Measurements from ENCODE around the gene NRCAM.

NRCAM gene

DNA sequence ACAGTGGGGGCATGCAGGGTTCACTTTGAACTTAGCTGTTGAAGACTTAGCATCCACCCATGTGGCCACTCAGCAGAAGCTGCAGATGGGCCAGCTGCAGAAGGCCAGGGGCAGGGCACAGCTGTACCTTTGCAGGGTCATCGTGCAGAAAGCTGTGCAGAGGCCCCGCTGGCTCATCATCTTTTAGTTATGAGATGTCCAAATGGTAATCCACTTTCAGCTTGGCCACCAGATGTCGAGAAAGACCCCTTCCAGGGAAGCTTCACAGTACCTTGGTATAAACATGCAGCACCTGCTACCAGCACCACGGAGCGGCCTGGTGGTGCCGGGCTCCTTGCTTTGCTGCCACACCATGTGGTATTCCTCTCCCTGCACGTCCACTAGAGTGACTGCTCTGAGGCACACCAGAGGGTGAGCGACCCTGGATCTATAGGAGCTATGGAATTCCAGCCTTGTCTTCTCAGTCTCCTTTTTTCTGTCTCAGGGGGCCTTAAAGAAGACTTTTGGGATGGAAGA is 251.9 kb downstream of the NRCAM start:
- no peak for DNase-seq (ENCODE audit: low read depth, low spot score)

DNA sequence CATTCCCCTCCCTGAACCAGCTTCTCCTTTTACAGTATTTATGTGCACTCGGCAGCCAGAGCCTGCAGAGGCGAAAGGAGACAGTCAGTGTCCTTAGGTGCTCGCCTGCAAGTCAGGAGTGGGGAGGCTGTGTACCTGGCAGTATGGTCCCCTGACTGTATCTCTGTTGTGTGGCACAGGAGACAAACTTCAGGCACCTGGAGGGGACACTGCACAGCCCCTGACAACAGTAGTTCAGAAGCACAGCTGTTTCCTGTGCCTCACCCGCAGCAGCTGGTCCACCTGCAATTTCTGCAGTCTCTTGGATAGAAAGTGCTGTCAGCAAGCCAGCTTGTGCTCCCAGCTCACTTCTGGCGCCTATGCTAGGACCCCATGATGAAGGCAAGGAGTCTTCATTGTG is 252.7 kb downstream of the NRCAM start:
- no peak for DNase-seq (ENCODE audit: low read depth, low spot score)

DNA sequence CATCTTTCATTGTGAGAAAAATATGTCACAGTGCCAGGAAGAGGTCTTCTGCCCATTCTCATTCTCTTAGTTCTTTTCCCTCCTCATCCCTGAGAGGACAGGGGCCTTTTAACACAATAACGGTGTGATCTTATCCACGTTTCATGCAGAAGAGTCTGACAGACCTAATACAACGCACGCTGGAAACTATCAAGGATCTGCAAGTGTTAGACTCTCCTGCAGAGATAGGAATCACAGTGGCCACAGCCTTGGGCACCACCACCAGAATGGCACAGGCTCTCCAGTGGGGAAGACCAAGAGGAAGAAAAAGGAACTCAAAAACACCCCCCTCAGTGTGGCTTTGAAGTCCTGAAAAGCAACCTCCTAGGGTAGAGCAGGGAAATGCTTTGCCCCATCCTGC is 253.5 kb downstream of the NRCAM start:
- DNase-seq (ENCODE audit: low read depth, low spot score) = no peak

DNA sequence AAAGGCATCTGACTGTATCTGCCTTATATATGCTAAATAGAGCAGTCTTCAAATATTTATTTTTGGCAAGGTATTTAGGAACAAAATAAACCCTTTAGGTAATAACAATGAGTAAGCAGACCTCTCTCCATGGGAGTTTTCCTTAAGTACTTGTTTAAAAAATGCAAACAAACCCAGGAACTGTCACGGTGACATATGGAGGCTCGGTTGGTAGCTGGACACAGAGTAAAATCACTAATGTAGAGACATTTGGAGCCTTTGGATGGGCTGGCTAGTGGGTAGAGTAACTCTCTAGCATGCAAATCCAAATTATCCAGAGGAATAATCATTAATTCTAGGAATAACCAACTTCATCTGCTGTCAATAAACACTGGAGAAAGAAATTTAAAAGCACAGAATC is 254.5 kb downstream of the NRCAM start:
- no peak for DNase-seq (ENCODE audit: low read depth, low spot score)

DNA sequence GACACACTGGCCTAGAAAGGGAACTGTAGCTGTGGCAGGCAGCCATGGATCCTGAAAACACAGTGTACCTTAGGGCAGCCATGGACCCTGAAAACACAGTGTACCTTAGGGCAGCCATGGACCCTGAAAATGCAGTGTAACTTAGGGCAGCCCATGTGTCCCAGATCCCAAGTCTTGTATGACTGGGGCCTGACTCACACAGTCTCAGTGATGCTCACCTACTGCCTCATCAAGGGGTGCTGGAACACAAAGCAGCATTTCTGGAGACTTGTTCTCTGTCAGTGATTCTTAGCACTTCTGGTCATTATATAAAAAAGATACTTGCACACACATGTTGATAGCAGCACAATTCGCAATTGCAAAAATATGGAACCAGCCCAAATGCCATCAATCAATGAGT is 255.9 kb downstream of the NRCAM start:
- no peak for DNase-seq (ENCODE audit: low read depth, low spot score)

DNA sequence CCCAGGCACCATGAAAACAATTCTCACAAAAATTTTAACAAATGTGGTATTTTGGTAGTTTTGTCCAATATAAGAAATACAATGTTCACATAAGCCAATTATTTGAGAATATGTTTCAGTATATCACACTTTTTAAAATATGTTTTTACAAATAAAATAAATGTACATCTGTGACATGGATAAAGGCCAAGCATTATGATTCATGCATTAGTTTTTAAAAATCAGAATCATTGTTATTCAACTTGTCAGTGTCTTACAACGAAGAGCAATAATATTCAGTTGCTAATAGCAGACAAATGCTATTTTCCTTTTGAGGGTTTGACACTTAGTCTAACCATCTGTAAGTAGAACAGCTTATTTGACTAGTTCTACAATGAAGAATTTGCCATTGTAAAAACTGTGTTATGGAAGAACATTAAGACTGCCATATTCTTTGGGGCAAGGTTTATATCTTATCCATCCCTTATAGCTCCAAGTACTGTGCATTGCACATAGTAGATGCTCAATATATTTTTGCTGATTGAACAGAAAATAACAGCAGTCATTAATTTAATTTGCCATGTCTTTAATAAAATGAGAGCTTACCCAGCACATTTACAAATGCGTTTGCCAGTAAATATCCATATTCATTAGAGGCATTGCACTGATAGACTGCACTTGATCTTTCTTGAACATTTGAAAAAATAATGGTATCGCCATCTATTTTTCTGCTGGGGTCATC is 258.7 kb downstream of the NRCAM start:
- no peak for DNase-seq (ENCODE audit: low read depth, low spot score)

DNA sequence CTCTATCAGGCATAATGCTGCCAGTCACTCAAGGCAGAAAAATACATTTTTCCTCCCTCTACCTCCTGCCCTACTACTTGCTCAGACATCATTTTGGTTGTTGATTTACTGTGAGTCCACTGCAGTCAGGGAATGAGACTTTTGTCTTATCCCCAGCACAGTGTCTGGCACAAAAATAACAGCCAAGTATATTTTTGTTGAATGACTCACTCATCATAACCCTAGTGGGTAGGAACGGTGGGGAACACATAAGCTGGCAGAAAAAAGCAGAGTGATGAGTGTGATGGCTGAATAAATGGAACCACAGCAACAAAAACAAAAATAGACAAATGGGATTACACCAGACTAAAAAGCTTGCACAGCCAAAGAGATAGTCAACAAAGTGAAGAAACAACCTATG is 260.2 kb downstream of the NRCAM start:
- no peak for DNase-seq (ENCODE audit: low read depth, low spot score)

DNA sequence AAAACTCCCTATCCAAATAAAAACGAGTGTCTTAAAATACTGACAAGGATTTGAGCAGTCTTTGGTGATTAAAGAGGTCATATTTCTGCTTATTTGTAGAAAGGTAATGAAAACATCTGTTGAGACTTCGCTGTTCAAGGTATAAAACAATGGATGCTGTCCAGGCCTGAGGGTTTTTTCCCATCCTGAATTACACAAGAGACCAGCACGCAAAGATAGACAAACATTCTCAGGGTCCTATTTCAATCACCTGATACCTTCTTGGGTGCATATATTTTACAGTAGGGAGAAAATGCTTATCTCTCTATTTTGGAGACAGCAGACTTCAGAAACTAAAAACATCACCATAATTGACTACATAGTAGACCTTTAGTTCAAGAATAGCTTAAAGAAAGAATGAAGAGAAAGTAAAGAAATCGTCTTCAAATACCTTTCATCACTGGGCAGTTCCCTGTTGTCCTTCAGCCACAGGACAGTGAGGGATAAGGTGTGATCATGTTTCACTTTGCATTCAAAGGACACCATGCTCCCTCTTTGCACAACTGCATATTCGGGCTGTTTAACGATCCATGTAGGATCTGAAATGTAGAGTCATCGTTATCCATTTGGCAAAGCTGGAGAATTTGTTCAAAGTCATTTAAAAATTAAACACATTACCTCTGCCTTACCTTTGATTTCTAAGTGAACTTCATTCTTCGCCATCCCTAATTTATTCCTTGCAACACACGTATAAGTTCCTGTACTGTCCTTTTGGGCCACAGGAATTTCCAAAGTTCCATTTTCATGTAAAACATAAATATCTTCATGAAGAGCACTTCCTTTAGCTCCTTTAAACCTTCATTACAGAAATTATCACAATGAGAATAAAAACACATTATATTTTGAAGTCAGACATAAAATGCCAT is 262.4 kb downstream of the NRCAM start:
- no peak for DNase-seq (ENCODE audit: low read depth, low spot score)

DNA sequence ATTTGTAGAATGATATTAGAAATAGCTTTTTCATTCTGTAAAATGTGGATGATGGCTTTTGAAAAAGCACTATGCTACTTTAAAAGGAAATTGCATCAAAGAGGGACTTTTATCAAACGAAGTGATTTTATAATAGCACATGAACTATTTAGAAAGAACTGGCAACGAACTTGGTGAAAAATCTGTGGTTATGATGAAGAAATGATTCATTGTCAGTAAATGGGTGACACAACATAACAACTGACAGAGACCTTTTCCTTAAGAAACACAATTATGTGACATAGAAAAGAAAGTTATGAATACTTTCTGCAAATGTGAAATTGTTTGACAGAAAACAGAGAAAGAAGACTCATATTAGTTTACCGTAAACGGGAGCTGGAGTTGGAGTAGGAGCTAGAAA is 265.3 kb downstream of the NRCAM start:
- no peak for DNase-seq (ENCODE audit: low read depth, low spot score)

DNA sequence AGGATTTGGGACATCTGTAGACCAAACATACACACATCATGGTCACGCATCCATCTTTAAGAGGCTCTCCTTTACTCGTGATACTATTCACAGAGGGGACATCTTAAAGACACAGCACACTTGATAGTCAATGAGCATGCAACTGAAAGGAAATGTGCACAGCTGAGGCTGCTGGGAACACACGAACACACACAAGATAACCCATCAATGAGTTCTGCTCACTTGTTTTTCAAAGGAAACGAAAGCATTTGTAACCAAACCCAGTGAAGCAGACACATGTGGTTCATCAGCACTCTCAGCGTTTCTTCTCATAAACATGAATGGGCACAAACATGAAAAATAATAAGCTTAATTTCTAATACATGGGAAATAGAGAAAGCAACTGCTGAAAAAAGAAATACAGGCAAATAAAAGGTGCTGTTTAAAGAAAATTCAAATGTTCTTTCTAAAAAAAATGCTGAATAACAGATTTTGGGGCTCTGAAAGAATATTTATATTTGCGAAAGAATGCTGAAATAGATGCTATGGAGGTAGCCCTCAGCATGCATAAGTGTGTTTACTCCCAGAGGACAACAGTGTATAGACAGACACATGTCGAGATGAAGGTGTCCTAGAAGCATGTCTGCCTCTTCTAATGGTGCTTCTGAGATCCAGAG is 266.4 kb downstream of the NRCAM start:
- no peak for DNase-seq (ENCODE audit: low read depth, low spot score)

DNA sequence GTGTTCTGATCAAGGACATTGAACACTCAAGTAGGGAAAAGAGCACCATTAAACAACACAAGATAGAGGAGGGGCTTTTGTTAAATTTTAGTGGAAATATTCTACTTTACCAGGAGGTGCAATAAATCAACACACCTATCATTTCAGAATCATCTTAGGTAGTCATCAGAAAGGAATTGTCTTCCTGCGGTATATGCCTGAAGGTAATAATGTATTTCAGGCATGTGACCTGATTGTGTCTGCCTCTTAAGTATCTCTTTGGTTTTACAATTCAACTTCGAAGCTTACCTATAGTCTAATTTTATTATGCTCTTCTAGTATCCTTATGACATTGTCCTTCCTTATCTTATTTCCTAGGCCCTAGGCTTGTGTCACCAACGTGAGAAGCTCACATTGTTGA is 267.5 kb downstream of the NRCAM start:
- DNase-seq (ENCODE audit: low read depth, low spot score) = no peak

DNA sequence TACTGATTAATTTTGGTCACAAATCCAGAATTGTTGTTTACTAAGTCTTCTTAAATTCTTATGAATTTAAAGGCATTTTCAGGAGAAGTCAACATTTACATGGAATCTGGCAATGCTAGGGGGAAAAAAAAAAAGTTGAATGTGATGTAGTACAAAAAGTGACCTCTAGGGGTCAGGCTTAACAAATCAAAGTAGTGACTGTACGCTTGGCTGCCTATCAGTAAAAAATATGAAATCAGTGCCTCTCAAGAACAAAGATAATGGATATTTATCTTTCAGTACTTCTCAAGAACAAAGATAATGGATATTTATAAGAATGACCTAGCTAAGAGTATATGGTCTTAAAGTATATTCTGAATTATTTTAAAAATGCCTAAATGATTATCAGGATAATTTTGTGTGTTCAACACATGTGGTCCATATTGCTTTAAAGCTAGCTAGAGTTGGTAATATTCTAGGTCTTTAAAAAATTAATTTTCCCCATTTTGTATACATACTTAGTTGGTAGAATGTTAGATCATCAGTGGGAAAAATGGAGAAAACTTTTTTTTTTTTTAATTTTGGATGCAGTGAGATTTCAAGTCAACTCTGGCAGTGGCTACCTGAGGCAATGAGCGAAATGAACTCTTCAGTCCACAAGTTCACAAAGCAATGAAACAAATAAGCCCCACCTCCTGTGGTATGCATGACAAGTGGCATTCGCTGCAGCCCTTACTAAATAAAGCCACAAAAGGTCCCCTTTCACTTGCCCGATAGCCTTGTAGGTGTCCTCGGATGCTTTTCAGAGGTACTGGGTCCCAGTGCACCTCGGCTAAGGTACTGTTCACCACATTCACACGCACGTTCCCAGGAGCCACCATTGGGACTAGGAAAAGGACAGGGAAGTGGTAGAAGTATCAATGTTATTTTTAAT is 274.9 kb downstream of the NRCAM start:
- DNase-seq (ENCODE audit: low read depth, low spot score) = no peak

DNA sequence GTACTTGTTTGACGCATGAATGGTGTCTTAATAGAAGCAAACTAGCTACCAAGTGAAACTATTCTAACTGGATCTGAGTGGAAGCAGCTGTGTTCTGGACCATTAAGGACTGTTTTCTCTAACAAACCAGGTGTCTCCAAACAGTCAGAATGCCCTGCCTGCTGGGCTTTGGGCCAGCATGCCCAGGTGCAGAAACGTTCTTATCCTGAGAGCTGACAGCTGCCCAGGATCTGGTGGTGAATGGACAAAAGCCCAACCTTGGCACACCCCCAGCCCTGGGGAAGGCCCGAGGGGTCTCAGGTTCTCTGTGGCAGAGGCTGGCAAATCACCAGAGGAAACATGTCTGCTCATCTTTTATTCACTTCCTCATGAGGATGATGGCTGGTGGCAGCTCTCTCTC is 277.8 kb downstream of the NRCAM start:
- DNase-seq (ENCODE audit: low read depth, low spot score) = no peak

DNA sequence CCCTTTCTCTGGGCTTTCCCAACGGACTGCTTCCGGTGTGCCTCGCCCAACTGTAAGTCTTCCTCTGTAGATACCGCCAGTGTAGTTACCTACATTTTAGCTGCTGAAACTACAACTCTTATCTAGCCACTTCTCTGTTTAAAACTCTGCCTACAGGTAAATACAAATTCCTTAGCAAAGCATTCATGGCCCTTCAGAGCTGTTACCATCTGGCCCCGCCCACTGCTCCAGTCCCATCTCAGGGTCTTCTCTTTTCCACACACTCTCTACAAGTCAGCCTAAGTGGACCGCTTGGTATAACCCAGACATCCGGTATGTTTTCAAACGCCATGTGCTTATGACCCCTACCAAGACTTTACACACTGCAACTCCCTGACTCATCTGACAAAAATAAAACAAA is 285.1 kb downstream of the NRCAM start:
- DNase-seq (ENCODE audit: low read depth, low spot score) = no peak

DNA sequence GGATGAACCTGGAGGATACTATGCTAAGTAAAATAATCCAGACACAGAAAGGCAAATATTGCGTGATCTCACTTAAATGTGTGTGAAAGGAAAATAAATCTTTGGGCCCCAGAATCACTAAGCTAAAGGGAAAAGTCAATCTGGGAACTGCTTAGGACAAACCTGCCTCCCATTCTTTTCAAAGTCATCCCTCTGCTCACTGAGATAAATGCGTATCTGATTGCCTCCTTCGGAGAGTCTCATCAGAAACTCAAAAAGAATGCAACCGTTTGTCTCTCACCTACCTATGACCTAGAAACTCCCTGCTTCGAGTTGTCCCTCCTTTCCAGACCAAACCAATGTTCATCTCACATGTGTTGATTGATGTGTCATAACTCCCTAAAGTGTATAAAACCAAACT is 286.0 kb downstream of the NRCAM start:
- no peak for DNase-seq (ENCODE audit: low read depth, low spot score)

DNA sequence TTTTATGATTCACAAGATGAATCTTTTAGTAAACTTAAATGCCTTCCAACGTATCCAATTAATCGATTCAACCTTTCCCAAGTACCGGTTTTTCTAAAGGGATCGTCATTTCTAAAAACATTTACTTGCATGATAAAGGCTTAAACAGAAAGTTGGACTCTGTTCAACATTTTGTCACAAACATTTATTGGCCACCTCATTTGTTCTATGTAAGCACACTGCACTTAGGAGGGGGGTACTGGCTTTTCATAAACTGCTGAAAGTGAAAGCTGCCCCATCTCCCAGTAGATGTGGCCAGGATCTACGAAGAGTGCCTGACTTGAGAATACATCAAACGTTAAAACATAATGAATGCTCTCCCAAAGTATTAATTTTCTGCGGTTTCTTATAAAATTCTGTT is 288.8 kb downstream of the NRCAM start:
- no peak for DNase-seq (ENCODE audit: low read depth, low spot score)

DNA sequence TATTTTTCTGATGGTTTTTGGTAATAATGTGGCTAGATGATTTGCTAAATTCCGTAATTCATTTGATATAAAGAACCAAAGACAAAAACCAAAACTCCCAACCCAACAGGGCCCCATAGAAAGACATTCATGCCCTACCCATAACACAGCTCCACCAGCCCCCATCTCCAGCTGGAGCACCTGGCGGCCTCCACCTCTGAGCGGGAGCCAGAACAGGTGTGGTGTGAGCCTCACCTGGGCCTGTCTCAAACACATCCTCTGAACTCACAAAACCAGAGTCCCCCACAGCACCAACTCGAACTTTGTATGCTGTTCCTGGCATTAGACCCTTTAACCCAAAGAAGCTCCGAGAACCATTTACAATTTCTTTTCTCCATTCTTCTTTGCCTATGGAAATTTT is 289.5 kb downstream of the NRCAM start:
- no peak for DNase-seq (ENCODE audit: low read depth, low spot score)

DNA sequence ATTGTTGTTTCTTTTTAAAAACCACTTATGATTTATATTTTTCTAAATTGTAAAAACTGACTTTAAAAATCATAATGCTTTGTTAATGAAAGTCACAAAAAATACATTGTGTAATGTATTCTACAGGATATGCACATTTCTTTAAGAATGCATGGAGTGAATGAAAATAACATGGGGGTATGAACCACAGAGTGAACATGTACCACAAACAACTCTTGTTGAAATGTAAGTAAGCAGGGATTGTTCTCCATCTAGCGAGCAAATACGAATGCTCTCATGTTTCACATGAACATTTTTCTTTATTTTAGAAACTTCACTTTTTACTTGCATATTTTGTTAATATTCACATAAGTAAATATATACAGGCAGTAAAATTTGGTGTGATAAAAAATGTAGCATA is 290.5 kb downstream of the NRCAM start:
- no peak for DNase-seq (ENCODE audit: low read depth, low spot score)

DNA sequence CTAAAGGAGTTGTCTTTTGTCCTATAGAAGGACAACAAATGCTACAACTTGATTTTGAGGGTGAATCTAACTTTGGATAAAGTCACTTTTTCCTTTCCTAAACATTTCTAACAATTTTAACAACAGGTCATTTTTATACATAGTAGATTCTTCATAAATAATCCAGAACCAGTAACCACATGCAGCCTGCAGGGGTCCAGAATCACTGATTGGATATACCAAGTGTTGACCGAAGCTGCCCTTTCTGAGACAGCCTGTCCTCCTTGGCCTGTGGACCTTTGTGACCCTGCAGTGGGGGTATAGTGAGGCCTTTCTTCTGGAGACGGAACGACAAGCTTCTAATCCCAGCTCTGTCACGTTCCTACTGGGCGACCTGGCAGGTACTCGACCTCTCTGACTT is 291.3 kb downstream of the NRCAM start:
- no peak for DNase-seq (ENCODE audit: low read depth, low spot score)

DNA sequence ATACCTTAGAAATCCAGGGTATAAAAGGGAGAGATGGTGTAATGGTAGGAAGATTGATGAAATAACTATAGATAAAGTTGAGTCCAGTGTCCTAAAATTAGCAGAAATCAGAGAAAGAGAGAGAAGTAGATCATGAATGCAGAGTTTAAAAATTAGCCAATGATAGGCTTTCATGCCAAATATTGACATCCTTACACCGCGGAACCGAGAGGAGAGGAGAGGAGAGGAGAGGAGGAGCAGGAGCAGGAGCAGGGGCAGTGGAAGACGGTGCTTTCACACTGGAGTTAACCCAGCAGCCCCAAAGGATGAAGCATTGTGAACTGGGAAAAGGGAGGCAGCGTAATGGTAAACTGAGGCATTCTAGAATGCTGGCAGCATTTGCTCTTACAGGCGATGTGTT is 291.9 kb downstream of the NRCAM start:
- no peak for DNase-seq (ENCODE audit: low read depth, low spot score)

DNA sequence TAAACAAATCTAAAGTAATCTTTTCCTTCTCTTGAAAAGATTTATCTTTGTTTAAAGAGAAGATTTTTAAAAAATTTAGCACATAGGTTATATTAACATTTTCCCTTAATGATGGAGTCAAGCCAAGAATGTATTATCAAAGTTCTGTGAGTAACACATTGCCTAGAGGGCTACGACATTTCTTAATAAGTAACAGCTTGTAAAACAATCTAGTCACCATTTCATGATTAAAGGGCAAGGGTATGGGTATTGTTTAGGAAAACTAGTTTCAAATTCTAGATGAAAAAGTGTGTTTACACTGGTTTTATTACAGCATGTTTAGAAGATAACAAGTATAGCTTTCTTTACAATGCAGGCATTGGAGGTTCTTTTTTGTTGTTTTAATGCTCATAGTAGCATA is 297.5 kb downstream of the NRCAM start:
- DNase-seq (ENCODE audit: low read depth, low spot score) = no peak

All from activated CD4-positive, CD25-positive, alpha-beta regulatory T cell treated with anti-CD3 and anti-CD28 coated beads, Interleukin-2, amount 50 U/mL, for 16 hours (primary cell).